HEK293 (cell line): Measurements from ENCODE around the gene PRRC2B.

Experiments
- BCL11A ChIP-seq: fragments of 450-650 bp; formaldehyde crosslinking; IDR thresholded peaks from 2 replicates; pipeline ENCODE4 v1.5.1; 2016; ENCODE audit warnings: low read depth, missing biosample characterization, missing genetic modification characterization
- CTCF ChIP-seq: fragments of 450-650 bp; formaldehyde crosslinking; IDR thresholded peaks from 2 replicates; pipeline ENCODE4 v1.5.1; 2016; ENCODE audit warnings: missing biosample characterization, missing genetic modification characterization
- INSM2 ChIP-seq: fragments of 450-650 bp; formaldehyde crosslinking; IDR thresholded peaks from 2 replicates; pipeline ENCODE4 v1.5.1; 2016; ENCODE audit warnings: missing biosample characterization, missing genetic modification characterization
- KLF7 ChIP-seq: fragments of 450-650 bp; formaldehyde crosslinking; IDR thresholded peaks from 2 replicates; pipeline ENCODE4 v1.5.1; 2016; ENCODE audit warnings: missing biosample characterization, missing genetic modification characterization, borderline replicate concordance
- OVOL3 ChIP-seq: fragments of 450-650 bp; formaldehyde crosslinking; IDR thresholded peaks from 2 replicates; pipeline ENCODE4 v1.5.1; 2016; ENCODE audit warnings: missing biosample characterization, missing genetic modification characterization
- PRDM1 ChIP-seq: fragments of 450-650 bp; formaldehyde crosslinking; IDR thresholded peaks from 2 replicates; pipeline ENCODE4; 2016; ENCODE audit warnings: missing biosample characterization, missing genetic modification characterization
- PRDM10 ChIP-seq: fragments of 450-650 bp; formaldehyde crosslinking; IDR thresholded peaks from 2 replicates; pipeline ENCODE4 v1.5.1; 2016; ENCODE audit warnings: missing biosample characterization, missing genetic modification characterization
- SP2 ChIP-seq: fragments of 450-650 bp; formaldehyde crosslinking; IDR thresholded peaks from 2 replicates; pipeline ENCODE4 v1.5.1; 2016; ENCODE audit warnings: missing biosample characterization, missing genetic modification characterization
- SP3 ChIP-seq: fragments of 450-650 bp; formaldehyde crosslinking; IDR thresholded peaks from 2 replicates; pipeline ENCODE4 v1.5.1; 2016; ENCODE audit warnings: missing biosample characterization, missing genetic modification characterization
- ZBTB17 ChIP-seq: fragments of 450-650 bp; formaldehyde crosslinking; IDR thresholded peaks from 2 replicates; pipeline ENCODE4 v1.5.1; 2016; ENCODE audit warnings: missing biosample characterization, missing genetic modification characterization
- ZBTB8A ChIP-seq: fragments of 450-650 bp; formaldehyde crosslinking; IDR thresholded peaks from 2 replicates; pipeline ENCODE4 v1.5.1; 2016; ENCODE audit warnings: missing biosample characterization, missing genetic modification characterization
- ZFP37 ChIP-seq: fragments of 450-650 bp; formaldehyde crosslinking; IDR thresholded peaks from 2 replicates; pipeline ENCODE4 v1.5.1; 2016; ENCODE audit warnings: missing biosample characterization, missing genetic modification characterization
- ZFP41 ChIP-seq: fragments of 450-650 bp; formaldehyde crosslinking; IDR thresholded peaks from 2 replicates; pipeline ENCODE4 v1.5.1; 2016; ENCODE audit warnings: missing biosample characterization, missing genetic modification characterization, borderline replicate concordance
- ZNF140 ChIP-seq: fragments of 450-650 bp; formaldehyde crosslinking; IDR thresholded peaks from 2 replicates; pipeline ENCODE4 v1.5.1; 2016; ENCODE audit warnings: missing biosample characterization, missing genetic modification characterization
- ZNF174 ChIP-seq: fragments of 450-650 bp; formaldehyde crosslinking; IDR thresholded peaks from 2 replicates; pipeline ENCODE4 v1.5.0; 2017; ENCODE audit warnings: missing biosample characterization, mild to moderate bottlenecking, missing genetic modification characterization
- ZNF175 ChIP-seq: fragments of 450-650 bp; formaldehyde crosslinking; IDR thresholded peaks from 2 replicates; pipeline ENCODE4 v1.5.1; 2016; ENCODE audit warnings: missing biosample characterization, missing genetic modification characterization
- ZNF2 ChIP-seq: fragments of 450-650 bp; formaldehyde crosslinking; IDR thresholded peaks from 2 replicates; pipeline ENCODE4 v1.5.1; 2016; ENCODE audit warnings: missing biosample characterization, missing genetic modification characterization
- ZNF202 ChIP-seq: fragments of 450-650 bp; formaldehyde crosslinking; IDR thresholded peaks from 2 replicates; pipeline ENCODE4 v1.5.1; 2016; ENCODE audit warnings: missing biosample characterization, missing genetic modification characterization, borderline replicate concordance
- ZNF211 ChIP-seq: fragments of 450-650 bp; formaldehyde crosslinking; IDR thresholded peaks from 2 replicates; pipeline ENCODE4 v1.5.1; 2016; ENCODE audit warnings: low read depth, missing biosample characterization, missing genetic modification characterization
- ZNF24 ChIP-seq: fragments of 450-650 bp; formaldehyde crosslinking; IDR thresholded peaks from 2 replicates; pipeline ENCODE4 v1.5.1; 2016; ENCODE audit warnings: missing biosample characterization, missing genetic modification characterization
- ZNF311 ChIP-seq: fragments of 450-650 bp; formaldehyde crosslinking; IDR thresholded peaks from 2 replicates; pipeline ENCODE4 v1.5.1; 2017; ENCODE audit warnings: missing biosample characterization, missing genetic modification characterization, borderline replicate concordance
- ZNF335 ChIP-seq: fragments of 450-650 bp; formaldehyde crosslinking; conservative IDR thresholded peaks from 2 replicates; pipeline ENCODE4 v1.5.1; 2016; ENCODE audit warnings: missing biosample characterization, missing genetic modification characterization
- ZNF362 ChIP-seq: fragments of 450-650 bp; formaldehyde crosslinking; IDR thresholded peaks from 2 replicates; pipeline ENCODE4 v1.5.1; 2016; ENCODE audit warnings: missing biosample characterization, missing genetic modification characterization
- ZNF366 ChIP-seq: fragments of 450-650 bp; formaldehyde crosslinking; conservative IDR thresholded peaks from 2 replicates; pipeline ENCODE4 v1.5.1; 2016; ENCODE audit warnings: missing biosample characterization, missing genetic modification characterization
- ZNF514 ChIP-seq: fragments of 450-650 bp; formaldehyde crosslinking; IDR thresholded peaks from 2 replicates; pipeline ENCODE4 v1.5.1; 2016; ENCODE audit warnings: missing biosample characterization, missing genetic modification characterization
- ZNF571 ChIP-seq: fragments of 450-650 bp; formaldehyde crosslinking; IDR thresholded peaks from 2 replicates; pipeline ENCODE4 v1.5.0; 2017; ENCODE audit warnings: missing biosample characterization, missing genetic modification characterization
- ZNF585B ChIP-seq: fragments of 450-650 bp; formaldehyde crosslinking; IDR thresholded peaks from 2 replicates; pipeline ENCODE4 v1.5.1; 2016; ENCODE audit warnings: missing biosample characterization, missing genetic modification characterization
- ZNF600 ChIP-seq: fragments of 450-650 bp; formaldehyde crosslinking; IDR thresholded peaks from 2 replicates; pipeline ENCODE4 v1.5.1; 2016; ENCODE audit warnings: missing biosample characterization, missing genetic modification characterization
- ZNF624 ChIP-seq: fragments of 450-650 bp; formaldehyde crosslinking; IDR thresholded peaks from 2 replicates; pipeline ENCODE4 v1.5.1; 2017; ENCODE audit warnings: missing biosample characterization, missing genetic modification characterization
- ZNF658 ChIP-seq: fragments of 450-650 bp; formaldehyde crosslinking; IDR thresholded peaks from 2 replicates; pipeline ENCODE4; 2016; ENCODE audit warnings: missing biosample characterization, missing genetic modification characterization
- ZNF701 ChIP-seq: fragments of 450-650 bp; formaldehyde crosslinking; IDR thresholded peaks from 2 replicates; pipeline ENCODE4 v1.5.1; 2016; ENCODE audit warnings: missing biosample characterization, missing genetic modification characterization
- ZSCAN18 ChIP-seq: fragments of 450-650 bp; formaldehyde crosslinking; IDR thresholded peaks from 2 replicates; pipeline ENCODE4 v1.5.1; 2016; ENCODE audit warnings: missing biosample characterization, missing genetic modification characterization

The PRRC2B gene

GRCh38 chr9:131418143-131419025, 24.5 kb downstream of the PRRC2B start (continued):
- TF ChIP-seq ZNF585B (tag by site-specific recombination): no peak
- TF ChIP-seq ZSCAN18: no peak
- peak; percentile 75 for TF ChIP-seq PRDM10 (tag by site-specific recombination)
- TF ChIP-seq ZNF514 (tag by site-specific recombination): no peak
- no peak for TF ChIP-seq ZNF658 (tag by site-specific recombination)
- no peak for TF ChIP-seq ZNF211
- TF ChIP-seq ZFP37 (tag by site-specific recombination): no peak; the same call in 1 of the 2 replicates
- TF ChIP-seq ZBTB8A: peak; percentile 56
- TF ChIP-seq ZNF701 (tag by site-specific recombination): no peak
- 0 out of 2 replicates have a peak, but pooled peaks have one; percentile 33 for TF ChIP-seq ZNF24 (tag by site-specific recombination)
- peak; percentile 29; the same call in 1 of the 2 replicates for TF ChIP-seq INSM2 (tag by site-specific recombination)
- TF ChIP-seq ZNF2 (tag by site-specific recombination): no peak
- no peak for TF ChIP-seq ZNF202
- TF ChIP-seq ZNF335 (tag by site-specific recombination): peak; percentile 43; the same call in 1 of the 2 replicates
- no peak for TF ChIP-seq ZNF175 (tag by site-specific recombination)
- TF ChIP-seq ZFP41 (tag by site-specific recombination): no peak
- TF ChIP-seq PRDM1: peak; percentile 91
- no peak for TF ChIP-seq KLF7 (tag by site-specific recombination)
- TF ChIP-seq ZNF366: peak; percentile 58; the same call in 1 of the 2 replicates
- TF ChIP-seq ZNF311 (tag by site-specific recombination): no peak
- no peak for TF ChIP-seq ZNF624 (tag by site-specific recombination)
- TF ChIP-seq ZNF571 (tag by site-specific recombination): no peak
- no peak for TF ChIP-seq OVOL3
- TF ChIP-seq ZNF140 (tag by site-specific recombination): no peak
- peak; percentile 41; the same call in 1 of the 2 replicates for TF ChIP-seq ZBTB17 (tag by site-specific recombination)
- peak; percentile 44; the same call in 1 of the 2 replicates for TF ChIP-seq ZNF362
- TF ChIP-seq ZNF174: no peak
- TF ChIP-seq CTCF (tag by site-specific recombination): no peak
- TF ChIP-seq ZNF600 (tag by site-specific recombination): peak; percentile 57
- no peak for TF ChIP-seq SP3
- no peak for TF ChIP-seq SP2 (tag by site-specific recombination)
- TF ChIP-seq BCL11A (tag by site-specific recombination): no peak
